Fibroblast of pulmonary artery (primary cell): Measurements from ENCODE around the gene VEGFA.

Source experiments
- DNase-seq: peaks from one replicate; pipeline ENCODE4 v3.0.0-alpha.2; 2010; ENCODE audit warnings: low read depth
- H3K4me3 ChIP-seq: replicated peaks from 2 replicates; pipeline ENCODE4 v1.5.1; 2011; ENCODE audit warnings: low read depth, mild to moderate bottlenecking, control low read depth, low read length, moderate library complexity
- TF ChIP-seq, protein P1 (sequence below): IDR thresholded peaks from 2 replicates; pipeline ENCODE4 v1.5.1; 2011; ENCODE audit warnings: mild to moderate bottlenecking, control low read depth, low read length, inconsistent platforms; ENCODE audit errors: missing control alignments

VEGFA gene

DNA sequence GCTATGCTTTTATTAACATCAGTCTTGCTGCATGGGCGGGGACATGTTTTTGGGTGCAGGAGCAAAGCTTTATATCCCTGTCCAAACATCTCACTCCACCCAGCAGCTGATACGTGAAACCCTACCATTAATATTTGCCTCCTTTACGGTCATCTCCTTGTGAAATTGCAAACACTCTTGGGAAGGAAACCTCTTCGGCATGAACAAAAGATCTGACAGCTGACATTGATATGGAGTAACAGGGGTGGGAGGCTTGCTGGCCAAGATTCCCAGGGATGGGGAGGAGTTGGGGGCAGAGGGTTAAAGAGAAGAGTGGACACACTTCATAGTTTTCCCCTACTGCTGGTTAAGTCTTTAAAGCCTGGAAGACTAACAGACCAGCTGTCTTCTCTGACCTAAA lies 22.2 kb upstream of the VEGFA start:
- H3K4me3 ChIP-seq, result no peak overlapping the region
- DNase-seq, result no peak
- TF ChIP-seq, protein P1, sequence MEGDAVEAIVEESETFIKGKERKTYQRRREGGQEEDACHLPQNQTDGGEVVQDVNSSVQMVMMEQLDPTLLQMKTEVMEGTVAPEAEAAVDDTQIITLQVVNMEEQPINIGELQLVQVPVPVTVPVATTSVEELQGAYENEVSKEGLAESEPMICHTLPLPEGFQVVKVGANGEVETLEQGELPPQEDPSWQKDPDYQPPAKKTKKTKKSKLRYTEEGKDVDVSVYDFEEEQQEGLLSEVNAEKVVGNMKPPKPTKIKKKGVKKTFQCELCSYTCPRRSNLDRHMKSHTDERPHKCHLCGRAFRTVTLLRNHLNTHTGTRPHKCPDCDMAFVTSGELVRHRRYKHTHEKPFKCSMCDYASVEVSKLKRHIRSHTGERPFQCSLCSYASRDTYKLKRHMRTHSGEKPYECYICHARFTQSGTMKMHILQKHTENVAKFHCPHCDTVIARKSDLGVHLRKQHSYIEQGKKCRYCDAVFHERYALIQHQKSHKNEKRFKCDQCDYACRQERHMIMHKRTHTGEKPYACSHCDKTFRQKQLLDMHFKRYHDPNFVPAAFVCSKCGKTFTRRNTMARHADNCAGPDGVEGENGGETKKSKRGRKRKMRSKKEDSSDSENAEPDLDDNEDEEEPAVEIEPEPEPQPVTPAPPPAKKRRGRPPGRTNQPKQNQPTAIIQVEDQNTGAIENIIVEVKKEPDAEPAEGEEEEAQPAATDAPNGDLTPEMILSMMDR, result no peak

DNA sequence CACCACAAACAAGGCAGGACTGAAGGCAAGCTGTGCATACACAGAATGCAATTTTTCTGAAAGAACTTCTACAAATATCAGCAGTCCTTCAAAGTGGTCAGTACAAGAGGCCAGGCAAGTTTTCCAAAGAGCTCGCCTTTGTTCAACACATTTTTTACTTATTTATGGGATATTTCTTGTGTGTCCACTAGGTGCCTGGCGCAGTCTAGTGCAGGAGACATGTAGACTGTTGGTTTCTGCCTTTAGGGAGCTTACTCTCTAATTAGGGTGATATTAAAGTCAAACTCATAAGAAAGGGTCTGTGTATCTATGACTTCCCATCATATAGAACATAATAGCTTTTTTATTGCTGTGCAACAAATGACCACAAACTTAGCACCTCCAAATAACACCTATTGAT lies 21.2 kb upstream of the VEGFA start:
- H3K4me3 ChIP-seq, result no peak overlapping the region
- no peak for DNase-seq
- TF ChIP-seq, protein P1, result no peak

DNA sequence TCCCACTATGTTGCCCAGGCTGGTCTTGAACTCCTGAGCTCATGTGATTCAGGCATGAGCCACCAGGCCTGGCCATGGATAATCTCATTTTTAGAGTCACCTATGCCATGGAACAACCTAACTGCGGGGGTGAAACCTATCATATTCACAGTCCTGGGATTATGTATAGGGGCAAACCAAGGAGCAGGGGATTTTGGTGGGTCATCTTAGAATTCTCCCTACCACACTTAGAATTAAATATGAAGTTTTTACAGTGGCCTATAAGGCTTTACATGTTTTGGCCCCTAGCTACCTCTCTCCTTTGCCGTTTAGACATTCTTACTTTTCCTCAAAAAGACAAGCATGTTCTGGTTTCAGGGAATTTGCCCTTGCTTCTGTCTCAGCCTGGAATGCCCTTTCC lies 20.6 kb upstream of the VEGFA start:
- TF ChIP-seq, protein P1, result no peak
- no peak overlapping the region for H3K4me3 ChIP-seq
- DNase-seq, result no peak

DNA sequence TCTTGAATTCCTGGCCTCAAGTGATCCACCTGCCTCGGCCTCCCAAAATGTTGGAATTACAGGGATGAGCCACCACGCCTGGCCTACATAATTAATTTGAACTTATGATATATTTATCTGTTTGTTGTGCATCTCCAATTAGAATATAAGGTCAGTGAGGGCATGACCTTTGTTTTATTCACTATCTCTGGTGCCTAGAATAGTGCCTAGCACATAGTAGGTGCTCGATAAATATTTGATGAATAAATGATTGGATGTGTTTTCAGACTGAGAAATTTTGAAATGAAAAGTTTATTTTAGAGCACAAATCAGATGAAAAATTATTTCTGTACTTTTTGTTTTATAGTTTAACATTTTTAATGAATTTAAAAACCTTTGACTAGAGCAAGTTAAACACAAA lies 19.4 kb upstream of the VEGFA start:
- TF ChIP-seq, protein P1, result no peak
- no peak overlapping the region for H3K4me3 ChIP-seq
- DNase-seq, result no peak

DNA sequence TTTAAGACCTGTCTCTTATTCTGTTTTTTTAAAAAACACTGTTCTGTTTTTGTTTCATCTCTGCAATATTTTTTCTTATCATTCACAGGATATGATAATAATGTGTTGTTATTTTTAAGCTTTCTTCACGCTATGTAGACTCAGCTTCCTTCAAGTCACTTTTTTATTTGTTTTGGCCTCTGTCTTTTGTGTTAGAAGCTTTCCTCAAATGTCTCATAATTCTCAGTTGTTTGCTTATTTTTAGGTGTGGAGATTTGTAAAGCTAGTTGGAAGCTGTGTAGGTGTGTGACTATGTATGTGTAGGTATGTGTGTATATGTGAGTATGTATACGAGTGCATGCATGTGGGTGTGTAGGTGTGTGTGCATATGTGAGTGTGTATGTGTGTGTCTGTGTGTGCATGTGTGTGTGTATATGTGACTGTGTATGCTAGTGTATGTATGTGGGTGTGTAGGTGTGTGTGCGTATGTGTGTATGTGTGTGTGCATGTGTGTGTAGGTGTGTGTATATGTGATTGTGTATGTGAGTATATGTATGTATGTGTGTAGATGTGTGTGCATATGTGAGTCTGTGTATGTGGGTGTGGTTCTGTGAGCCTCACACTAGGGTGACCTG lies 16.3 kb upstream of the VEGFA start:
- no peak overlapping the region for H3K4me3 ChIP-seq
- TF ChIP-seq, protein P1, result no peak
- no peak for DNase-seq

DNA sequence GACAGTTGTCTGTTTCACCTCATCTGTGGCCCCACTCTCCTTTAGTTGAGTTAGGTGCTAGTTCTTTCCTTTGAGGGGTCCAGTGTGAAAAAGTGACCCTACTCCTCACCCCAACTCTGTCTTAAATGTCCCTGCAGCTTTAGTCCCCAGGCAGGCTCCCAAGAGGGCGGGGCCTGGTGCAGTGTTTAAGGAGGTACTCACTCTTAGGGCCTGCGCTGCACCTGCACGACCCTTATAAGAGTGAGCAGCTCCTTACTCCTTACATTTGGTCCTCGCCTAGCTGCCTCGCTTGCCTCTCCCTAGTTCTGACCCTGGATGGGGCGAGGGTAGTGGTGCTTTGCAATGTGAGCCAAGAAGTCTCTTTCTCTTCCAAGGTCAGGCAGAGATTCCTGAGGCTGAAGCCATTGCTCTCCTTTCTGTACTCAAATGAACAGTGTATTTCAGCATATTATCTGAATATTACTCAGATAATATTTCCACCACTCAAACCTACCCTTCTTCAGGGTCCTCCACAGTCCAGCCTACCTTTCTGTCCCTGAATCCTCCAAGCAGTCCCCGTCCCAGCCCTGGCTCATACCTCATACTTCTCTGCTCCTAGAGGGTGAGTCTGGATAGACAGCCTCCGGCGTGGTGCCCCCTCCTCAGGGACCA lies 11.9 kb upstream of the VEGFA start:
- no peak for DNase-seq
- no peak overlapping the region for H3K4me3 ChIP-seq
- TF ChIP-seq, protein P1, result no peak

DNA sequence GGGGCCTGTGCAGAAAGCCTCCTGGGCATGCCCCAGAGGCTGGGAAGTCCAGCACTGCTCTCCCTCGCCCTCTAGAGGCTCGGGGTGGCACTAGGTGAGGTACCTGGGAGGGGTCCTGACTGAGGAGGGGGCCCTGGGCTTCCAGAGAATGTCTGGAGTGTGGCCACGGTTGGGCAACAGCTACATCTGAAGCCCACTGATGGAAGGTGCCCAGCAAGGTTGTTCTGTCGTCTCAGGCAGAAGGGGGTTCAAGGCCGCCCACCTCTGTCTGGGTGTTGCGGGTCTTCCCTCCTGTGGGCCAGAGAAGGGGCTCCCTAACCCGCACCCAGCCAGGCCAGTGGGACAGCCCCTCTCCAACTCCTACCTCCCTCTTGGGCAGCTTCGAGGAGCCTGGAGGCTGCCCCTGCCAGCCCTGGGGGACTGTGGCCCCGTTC lies 11.4 kb upstream of the VEGFA start:
- H3K4me3 ChIP-seq, result no peak overlapping the region
- TF ChIP-seq, protein P1, result peak; percentile 74
- no peak for DNase-seq
